ENCODE data around the gene KIAA0319L.

DNA sequence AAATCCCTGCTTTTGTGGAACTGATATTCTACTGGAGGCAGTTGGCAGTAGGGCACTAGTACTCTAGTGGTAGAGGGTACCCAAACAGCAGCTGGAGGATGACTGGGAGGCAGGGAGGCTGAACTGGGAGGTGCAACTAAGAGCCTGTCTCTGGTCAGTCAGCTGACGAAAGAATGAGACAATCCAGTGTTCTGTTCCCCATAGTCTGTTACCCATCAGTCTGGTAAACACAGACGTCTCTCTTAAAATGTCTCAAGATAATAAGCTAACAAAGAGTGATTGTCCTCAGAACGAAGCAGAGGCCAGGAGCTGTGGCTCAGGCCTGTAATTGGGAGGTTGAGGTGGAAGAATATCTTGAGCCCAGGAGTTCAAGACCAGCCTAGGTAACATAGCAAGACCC, 46.3 kb upstream of the KIAA0319L start:
- TF ChIP-seq, protein P1, sequence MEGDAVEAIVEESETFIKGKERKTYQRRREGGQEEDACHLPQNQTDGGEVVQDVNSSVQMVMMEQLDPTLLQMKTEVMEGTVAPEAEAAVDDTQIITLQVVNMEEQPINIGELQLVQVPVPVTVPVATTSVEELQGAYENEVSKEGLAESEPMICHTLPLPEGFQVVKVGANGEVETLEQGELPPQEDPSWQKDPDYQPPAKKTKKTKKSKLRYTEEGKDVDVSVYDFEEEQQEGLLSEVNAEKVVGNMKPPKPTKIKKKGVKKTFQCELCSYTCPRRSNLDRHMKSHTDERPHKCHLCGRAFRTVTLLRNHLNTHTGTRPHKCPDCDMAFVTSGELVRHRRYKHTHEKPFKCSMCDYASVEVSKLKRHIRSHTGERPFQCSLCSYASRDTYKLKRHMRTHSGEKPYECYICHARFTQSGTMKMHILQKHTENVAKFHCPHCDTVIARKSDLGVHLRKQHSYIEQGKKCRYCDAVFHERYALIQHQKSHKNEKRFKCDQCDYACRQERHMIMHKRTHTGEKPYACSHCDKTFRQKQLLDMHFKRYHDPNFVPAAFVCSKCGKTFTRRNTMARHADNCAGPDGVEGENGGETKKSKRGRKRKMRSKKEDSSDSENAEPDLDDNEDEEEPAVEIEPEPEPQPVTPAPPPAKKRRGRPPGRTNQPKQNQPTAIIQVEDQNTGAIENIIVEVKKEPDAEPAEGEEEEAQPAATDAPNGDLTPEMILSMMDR (conservative IDR thresholded peaks at IDR 0.05; ENCODE audit: low read depth in 2 of 2) = no peak
- no peak for TF ChIP-seq ZNF114 (CRISPR knock-in tag; IDR thresholded peaks at IDR 0.05)
- no peak for TF ChIP-seq EZH2 (IDR thresholded peaks at IDR 0.05; ENCODE audit: low read depth, unreplicated experiment)
- TF ChIP-seq, protein P2, sequence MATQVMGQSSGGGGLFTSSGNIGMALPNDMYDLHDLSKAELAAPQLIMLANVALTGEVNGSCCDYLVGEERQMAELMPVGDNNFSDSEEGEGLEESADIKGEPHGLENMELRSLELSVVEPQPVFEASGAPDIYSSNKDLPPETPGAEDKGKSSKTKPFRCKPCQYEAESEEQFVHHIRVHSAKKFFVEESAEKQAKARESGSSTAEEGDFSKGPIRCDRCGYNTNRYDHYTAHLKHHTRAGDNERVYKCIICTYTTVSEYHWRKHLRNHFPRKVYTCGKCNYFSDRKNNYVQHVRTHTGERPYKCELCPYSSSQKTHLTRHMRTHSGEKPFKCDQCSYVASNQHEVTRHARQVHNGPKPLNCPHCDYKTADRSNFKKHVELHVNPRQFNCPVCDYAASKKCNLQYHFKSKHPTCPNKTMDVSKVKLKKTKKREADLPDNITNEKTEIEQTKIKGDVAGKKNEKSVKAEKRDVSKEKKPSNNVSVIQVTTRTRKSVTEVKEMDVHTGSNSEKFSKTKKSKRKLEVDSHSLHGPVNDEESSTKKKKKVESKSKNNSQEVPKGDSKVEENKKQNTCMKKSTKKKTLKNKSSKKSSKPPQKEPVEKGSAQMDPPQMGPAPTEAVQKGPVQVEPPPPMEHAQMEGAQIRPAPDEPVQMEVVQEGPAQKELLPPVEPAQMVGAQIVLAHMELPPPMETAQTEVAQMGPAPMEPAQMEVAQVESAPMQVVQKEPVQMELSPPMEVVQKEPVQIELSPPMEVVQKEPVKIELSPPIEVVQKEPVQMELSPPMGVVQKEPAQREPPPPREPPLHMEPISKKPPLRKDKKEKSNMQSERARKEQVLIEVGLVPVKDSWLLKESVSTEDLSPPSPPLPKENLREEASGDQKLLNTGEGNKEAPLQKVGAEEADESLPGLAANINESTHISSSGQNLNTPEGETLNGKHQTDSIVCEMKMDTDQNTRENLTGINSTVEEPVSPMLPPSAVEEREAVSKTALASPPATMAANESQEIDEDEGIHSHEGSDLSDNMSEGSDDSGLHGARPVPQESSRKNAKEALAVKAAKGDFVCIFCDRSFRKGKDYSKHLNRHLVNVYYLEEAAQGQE (IDR thresholded peaks at IDR 0.05; ENCODE audit: unreplicated experiment) = no peak
- TF ChIP-seq EZH2phosphoT487 (IDR thresholded peaks at IDR 0.05; ENCODE audit: unreplicated experiment) = no peak
- TF ChIP-seq JUNB (IDR thresholded peaks at IDR 0.05; ENCODE audit: unreplicated experiment) = no peak
- TF ChIP-seq CREB1 (CRISPR knock-in tag; IDR thresholded peaks at IDR 0.05; ENCODE audit: low read depth) = no peak
- no peak for TF ChIP-seq POLR2AphosphoS5 (IDR thresholded peaks at IDR 0.05; ENCODE audit: low read depth)
- TF ChIP-seq NANOG (IDR thresholded peaks at IDR 0.05; ENCODE audit: borderline replicate concordance) = no peak
- TF ChIP-seq, protein P3, sequence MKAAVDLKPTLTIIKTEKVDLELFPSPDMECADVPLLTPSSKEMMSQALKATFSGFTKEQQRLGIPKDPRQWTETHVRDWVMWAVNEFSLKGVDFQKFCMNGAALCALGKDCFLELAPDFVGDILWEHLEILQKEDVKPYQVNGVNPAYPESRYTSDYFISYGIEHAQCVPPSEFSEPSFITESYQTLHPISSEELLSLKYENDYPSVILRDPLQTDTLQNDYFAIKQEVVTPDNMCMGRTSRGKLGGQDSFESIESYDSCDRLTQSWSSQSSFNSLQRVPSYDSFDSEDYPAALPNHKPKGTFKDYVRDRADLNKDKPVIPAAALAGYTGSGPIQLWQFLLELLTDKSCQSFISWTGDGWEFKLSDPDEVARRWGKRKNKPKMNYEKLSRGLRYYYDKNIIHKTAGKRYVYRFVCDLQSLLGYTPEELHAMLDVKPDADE (IDR thresholded peaks at IDR 0.05) = no peak
- TF ChIP-seq ZNF331 (CRISPR knock-in tag; IDR thresholded peaks at IDR 0.05; ENCODE audit: low read depth) = no peak
- TF ChIP-seq, protein P4, sequence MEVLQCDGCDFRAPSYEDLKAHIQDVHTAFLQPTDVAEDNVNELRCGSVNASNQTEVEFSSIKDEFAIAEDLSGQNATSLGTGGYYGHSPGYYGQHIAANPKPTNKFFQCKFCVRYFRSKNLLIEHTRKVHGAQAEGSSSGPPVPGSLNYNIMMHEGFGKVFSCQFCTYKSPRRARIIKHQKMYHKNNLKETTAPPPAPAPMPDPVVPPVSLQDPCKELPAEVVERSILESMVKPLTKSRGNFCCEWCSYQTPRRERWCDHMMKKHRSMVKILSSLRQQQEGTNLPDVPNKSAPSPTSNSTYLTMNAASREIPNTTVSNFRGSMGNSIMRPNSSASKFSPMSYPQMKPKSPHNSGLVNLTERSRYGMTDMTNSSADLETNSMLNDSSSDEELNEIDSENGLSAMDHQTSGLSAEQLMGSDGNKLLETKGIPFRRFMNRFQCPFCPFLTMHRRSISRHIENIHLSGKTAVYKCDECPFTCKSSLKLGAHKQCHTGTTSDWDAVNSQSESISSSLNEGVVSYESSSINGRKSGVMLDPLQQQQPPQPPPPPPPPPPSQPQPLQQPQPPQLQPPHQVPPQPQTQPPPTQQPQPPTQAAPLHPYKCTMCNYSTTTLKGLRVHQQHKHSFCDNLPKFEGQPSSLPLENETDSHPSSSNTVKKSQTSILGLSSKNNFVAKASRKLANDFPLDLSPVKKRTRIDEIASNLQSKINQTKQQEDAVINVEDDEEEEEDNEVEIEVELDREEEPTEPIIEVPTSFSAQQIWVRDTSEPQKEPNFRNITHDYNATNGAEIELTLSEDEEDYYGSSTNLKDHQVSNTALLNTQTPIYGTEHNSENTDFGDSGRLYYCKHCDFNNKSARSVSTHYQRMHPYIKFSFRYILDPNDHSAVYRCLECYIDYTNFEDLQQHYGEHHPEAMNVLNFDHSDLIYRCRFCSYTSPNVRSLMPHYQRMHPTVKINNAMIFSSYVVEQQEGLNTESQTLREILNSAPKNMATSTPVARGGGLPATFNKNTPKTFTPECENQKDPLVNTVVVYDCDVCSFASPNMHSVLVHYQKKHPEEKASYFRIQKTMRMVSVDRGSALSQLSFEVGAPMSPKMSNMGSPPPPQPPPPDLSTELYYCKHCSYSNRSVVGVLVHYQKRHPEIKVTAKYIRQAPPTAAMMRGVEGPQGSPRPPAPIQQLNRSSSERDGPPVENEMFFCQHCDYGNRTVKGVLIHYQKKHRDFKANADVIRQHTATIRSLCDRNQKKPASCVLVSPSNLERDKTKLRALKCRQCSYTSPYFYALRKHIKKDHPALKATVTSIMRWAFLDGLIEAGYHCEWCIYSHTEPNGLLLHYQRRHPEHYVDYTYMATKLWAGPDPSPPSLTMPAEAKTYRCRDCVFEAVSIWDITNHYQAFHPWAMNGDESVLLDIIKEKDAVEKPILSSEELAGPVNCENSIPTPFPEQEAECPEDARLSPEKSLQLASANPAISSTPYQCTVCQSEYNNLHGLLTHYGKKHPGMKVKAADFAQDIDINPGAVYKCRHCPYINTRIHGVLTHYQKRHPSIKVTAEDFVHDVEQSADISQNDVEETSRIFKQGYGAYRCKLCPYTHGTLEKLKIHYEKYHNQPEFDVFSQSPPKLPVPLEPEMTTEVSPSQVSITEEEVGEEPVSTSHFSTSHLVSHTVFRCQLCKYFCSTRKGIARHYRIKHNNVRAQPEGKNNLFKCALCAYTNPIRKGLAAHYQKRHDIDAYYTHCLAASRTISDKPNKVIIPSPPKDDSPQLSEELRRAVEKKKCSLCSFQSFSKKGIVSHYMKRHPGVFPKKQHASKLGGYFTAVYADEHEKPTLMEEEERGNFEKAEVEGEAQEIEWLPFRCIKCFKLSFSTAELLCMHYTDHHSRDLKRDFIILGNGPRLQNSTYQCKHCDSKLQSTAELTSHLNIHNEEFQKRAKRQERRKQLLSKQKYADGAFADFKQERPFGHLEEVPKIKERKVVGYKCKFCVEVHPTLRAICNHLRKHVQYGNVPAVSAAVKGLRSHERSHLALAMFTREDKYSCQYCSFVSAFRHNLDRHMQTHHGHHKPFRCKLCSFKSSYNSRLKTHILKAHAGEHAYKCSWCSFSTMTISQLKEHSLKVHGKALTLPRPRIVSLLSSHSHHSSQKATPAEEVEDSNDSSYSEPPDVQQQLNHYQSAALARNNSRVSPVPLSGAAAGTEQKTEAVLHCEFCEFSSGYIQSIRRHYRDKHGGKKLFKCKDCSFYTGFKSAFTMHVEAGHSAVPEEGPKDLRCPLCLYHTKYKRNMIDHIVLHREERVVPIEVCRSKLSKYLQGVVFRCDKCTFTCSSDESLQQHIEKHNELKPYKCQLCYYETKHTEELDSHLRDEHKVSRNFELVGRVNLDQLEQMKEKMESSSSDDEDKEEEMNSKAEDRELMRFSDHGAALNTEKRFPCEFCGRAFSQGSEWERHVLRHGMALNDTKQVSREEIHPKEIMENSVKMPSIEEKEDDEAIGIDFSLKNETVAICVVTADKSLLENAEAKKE (CRISPR knock-in tag; IDR thresholded peaks at IDR 0.05) = no peak

All from GM23338 (cell line).